ENCODE results near the gene C7orf57.

The C7orf57 gene

DNA sequence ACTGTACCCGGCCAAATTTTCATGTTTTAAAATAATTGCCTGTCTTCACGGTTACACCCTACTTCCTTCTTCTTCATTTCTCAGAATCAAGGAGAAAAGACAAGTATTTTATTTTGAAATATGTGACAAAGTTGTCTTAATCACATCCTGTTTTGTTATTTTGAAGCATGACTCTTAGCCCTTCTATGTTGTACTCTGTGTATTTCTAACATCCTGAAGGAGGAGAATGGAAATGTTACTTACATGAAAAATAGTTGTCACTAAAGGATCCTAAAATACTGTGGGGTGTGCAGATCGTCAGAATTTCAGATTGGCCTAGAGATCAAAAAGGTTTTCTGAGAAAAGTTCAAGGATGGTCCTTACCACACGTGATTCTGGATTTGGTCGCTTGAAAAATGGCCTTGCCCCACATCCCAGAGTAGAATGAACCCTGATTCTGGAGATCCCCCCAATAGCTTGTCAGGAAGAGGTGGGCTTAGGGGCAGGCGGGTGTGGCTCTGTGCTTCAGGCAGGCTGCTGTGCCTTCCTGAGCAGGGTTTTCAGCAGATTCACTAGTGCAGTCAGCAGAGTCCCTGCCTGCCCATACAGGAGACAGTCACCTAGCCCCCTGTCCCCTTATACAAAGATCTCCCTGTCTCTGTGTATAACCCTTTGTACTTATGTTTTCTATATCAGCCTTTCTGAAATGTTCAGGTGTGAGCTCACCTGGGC is 62.3 kb downstream of the C7orf57 start:
- no peak for DNase-seq
- TF ChIP-seq EZH2 (optimal IDR thresholded peaks at IDR 0.05; ENCODE audit: low read depth, low read length) = no peak
- no peak for TF ChIP-seq EZH2phosphoT487 (IDR thresholded peaks at IDR 0.05; ENCODE audit: low read length)
- TF ChIP-seq, protein P1, sequence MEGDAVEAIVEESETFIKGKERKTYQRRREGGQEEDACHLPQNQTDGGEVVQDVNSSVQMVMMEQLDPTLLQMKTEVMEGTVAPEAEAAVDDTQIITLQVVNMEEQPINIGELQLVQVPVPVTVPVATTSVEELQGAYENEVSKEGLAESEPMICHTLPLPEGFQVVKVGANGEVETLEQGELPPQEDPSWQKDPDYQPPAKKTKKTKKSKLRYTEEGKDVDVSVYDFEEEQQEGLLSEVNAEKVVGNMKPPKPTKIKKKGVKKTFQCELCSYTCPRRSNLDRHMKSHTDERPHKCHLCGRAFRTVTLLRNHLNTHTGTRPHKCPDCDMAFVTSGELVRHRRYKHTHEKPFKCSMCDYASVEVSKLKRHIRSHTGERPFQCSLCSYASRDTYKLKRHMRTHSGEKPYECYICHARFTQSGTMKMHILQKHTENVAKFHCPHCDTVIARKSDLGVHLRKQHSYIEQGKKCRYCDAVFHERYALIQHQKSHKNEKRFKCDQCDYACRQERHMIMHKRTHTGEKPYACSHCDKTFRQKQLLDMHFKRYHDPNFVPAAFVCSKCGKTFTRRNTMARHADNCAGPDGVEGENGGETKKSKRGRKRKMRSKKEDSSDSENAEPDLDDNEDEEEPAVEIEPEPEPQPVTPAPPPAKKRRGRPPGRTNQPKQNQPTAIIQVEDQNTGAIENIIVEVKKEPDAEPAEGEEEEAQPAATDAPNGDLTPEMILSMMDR (IDR thresholded peaks at IDR 0.05; ENCODE audit: low read length) = no peak
- no peaks in the 10 kb centered on the region for H4K20me1 ChIP-seq (ENCODE audit: insufficient read depth, low read length)
- no peak overlapping the region for H2AFZ ChIP-seq (ENCODE audit: low read length)
- H3K9me3 ChIP-seq (replicated peaks; ENCODE audit: insufficient read depth, low read length) = no peaks in the 10 kb centered on the region
- no peak overlapping the region for H3K4me2 ChIP-seq (ENCODE audit: low read depth, low read length)
- no peak overlapping the region for H3K27ac ChIP-seq (ENCODE audit: low read length)
- H3K9me2 ChIP-seq (replicated peaks; ENCODE audit: insufficient read depth, low read length) = no peaks in the 10 kb centered on the region
- no peak overlapping the region for H3K4me3 ChIP-seq (ENCODE audit: low read length)
- no peaks in the 10 kb centered on the region for H3K36me3 ChIP-seq (replicated peaks; ENCODE audit: insufficient read depth, low read length)
- no peaks in the 10 kb centered on the region for H3K27me3 ChIP-seq (replicated peaks; ENCODE audit: insufficient read depth, low read length)
- H3F3A ChIP-seq (ENCODE audit: insufficient read depth, low read length) = no peaks in the 10 kb centered on the region
- H3K4me1 ChIP-seq (ENCODE audit: low read length) = no peaks in the 10 kb centered on the region
- H3K9ac ChIP-seq (ENCODE audit: low read length) = no peak overlapping the region
- H3K79me2 ChIP-seq (ENCODE audit: low read length) = no peaks in the 10 kb centered on the region

DNA sequence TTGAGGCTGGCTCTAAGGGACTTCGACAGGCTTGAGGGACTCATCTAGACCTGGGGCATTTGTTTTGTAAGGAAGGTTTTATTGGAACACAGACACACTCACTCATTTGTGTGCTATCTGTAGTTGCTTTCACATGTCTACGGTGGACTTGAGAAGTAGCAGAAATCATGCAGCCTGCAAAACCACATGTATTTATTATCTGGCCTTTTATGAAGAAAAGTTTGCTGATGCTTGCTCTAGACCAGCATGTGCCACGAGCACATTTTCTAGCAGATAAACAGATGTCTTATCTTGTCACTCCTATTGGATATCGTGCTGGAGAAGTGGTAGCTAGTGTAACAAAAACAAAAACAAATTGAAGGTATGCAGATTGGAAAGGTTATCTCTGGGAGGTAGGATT is 63.5 kb downstream of the C7orf57 start:
- DNase-seq = no peak

DNA sequence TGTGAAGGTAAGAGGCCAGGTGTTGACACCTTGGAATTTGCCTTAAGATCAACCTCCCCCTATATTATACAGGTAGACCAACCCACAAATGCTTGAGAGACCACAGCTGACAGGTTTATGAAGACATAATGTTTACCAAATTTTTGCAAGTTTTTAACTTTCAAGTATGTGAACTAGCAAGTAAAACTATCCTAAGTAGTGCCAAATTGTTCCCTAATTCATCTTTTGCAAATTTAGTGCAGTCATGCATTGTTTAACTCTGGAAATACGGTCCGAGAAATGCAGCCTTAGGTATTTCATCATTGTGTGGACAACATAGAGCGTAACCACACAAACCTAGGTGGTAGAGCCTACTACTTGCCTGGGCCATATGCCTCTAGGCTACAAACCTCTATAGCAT is 64.4 kb downstream of the C7orf57 start:
- TF ChIP-seq EZH2phosphoT487 (IDR thresholded peaks at IDR 0.05; ENCODE audit: low read length) = no peak
- TF ChIP-seq EZH2 (optimal IDR thresholded peaks at IDR 0.05; ENCODE audit: low read depth, low read length) = no peak
- TF ChIP-seq, protein P1 (IDR thresholded peaks at IDR 0.05; ENCODE audit: low read length) = no peak
- Histone ChIP-seq H3K79me2 (ENCODE audit: low read length) (no peaks in the 10 kb centered on the region), H3K9me2 (replicated peaks; ENCODE audit: insufficient read depth, low read length) (no peaks in the 10 kb centered on the region), H3K4me1 (ENCODE audit: low read length) (no peaks in the 10 kb centered on the region), H3F3A (ENCODE audit: insufficient read depth, low read length) (no peaks in the 10 kb centered on the region), H3K27me3 (replicated peaks; ENCODE audit: insufficient read depth, low read length) (no peaks in the 10 kb centered on the region), H3K9me3 (replicated peaks; ENCODE audit: insufficient read depth, low read length) (no peaks in the 10 kb centered on the region), H3K4me3 (ENCODE audit: low read length) (no peak overlapping the region), H3K27ac (ENCODE audit: low read length) (no peak overlapping the region), H2AFZ (ENCODE audit: low read length) (no peak overlapping the region), H3K4me2 (ENCODE audit: low read depth, low read length) (no peak overlapping the region), H4K20me1 (ENCODE audit: insufficient read depth, low read length) (no peaks in the 10 kb centered on the region), H3K36me3 (replicated peaks; ENCODE audit: insufficient read depth, low read length) (no peaks in the 10 kb centered on the region), H3K9ac (ENCODE audit: low read length) (no peak overlapping the region)
- DNase-seq = no peak

More for the DNA sequence above, 63.5 kb downstream of the C7orf57 start:
- no peaks in the 10 kb centered on the region for H3K9me3 ChIP-seq (replicated peaks; ENCODE audit: insufficient read depth, low read length)
- TF ChIP-seq, protein P1 (IDR thresholded peaks at IDR 0.05; ENCODE audit: low read length) = no peak
- TF ChIP-seq EZH2phosphoT487 (IDR thresholded peaks at IDR 0.05; ENCODE audit: low read length) = no peak
- no peak for TF ChIP-seq EZH2 (optimal IDR thresholded peaks at IDR 0.05; ENCODE audit: low read depth, low read length)
- H3K27me3 ChIP-seq (replicated peaks; ENCODE audit: insufficient read depth, low read length) = no peaks in the 10 kb centered on the region
- H3K4me3 ChIP-seq (ENCODE audit: low read length) = no peak overlapping the region
- no peaks in the 10 kb centered on the region for H3K4me1 ChIP-seq (ENCODE audit: low read length)
- H4K20me1 ChIP-seq (ENCODE audit: insufficient read depth, low read length) = no peaks in the 10 kb centered on the region
- H3K4me2 ChIP-seq (ENCODE audit: low read depth, low read length) = no peak overlapping the region
- no peak overlapping the region for H3K27ac ChIP-seq (ENCODE audit: low read length)
- no peak overlapping the region for H2AFZ ChIP-seq (ENCODE audit: low read length)
- no peaks in the 10 kb centered on the region for H3K79me2 ChIP-seq (ENCODE audit: low read length)
- H3K9me2 ChIP-seq (replicated peaks; ENCODE audit: insufficient read depth, low read length) = no peaks in the 10 kb centered on the region
- no peak overlapping the region for H3K9ac ChIP-seq (ENCODE audit: low read length)
- H3K36me3 ChIP-seq (replicated peaks; ENCODE audit: insufficient read depth, low read length) = no peaks in the 10 kb centered on the region
- H3F3A ChIP-seq (ENCODE audit: insufficient read depth, low read length) = no peaks in the 10 kb centered on the region
